ENCODE data around the gene DDX17. TPM values are rescaled to one million over a fixed set of nuclear protein-coding genes. Genes with fewer than 3 reads are reported as not detected.
A peak's percentile ranks its signal among the peaks of the same experiment; 100 is the strongest.

The DDX17 gene
- 516 TPM for total RNA-seq

DNA sequence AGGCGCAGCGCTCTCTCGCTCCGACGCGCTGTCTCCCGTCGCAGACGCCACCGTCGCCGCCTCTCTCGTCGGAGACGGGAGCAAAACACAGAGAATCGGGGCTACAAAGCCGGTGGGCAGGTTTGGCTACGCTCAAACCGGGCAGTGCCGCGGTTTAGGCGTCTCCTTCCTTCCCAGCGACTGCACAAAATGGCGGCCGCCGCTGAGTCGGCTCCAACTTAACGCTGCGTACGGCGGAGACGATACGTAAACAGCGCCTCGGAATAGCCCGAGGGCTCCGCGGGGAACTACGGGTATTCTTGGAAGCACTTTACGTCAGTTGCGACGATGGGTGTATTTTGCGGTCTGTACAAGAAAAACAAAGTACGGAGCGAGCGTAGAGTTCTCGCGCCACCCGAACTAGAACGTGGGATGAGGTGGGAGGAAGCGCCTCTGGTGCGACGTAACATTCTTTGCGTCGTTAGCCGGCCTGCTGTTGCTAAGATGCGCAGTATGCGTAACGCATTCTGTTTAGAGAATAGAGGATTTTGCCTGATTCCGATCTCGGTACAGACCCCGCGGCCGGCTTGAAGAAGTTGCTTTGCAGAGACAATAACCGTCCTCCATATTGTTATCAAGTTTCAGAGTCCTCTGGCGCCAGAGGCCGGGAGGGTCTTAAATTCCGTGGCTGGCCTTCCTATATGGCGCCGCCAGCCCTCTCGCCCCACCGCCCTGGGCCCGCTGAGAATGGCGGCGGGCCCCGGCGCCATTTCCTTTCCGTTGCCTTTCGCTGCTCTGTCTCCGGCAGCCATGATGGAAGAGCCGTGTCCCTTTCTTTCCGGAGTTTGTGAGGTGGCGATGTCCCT, at the start of gene DDX17:
TSS of gene DDX17 (minus strand) at position 194 of the 845 bp plus-strand sequence.
- DNase-seq = peak; percentile 100

DNA sequence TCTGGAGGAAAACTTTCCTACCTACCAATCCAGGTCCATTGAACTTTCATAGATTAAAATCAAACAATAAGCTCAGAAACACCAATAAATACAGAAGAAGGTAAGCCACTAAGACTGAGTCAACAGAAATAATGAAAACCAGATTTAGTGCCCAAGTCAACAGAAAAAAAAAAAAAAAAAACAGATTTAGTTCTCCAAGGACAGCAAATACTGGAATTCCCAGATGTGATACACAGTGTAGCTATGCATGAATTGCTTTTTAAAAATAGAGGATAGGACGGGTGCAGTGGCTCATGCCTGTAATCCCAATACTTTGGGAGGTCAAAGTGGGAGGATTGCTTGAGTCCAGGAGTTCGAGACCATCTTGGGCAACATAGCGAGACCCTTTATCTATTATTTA, 48.2 kb upstream of the DDX17 start:
- DNase-seq = no peak

DNA sequence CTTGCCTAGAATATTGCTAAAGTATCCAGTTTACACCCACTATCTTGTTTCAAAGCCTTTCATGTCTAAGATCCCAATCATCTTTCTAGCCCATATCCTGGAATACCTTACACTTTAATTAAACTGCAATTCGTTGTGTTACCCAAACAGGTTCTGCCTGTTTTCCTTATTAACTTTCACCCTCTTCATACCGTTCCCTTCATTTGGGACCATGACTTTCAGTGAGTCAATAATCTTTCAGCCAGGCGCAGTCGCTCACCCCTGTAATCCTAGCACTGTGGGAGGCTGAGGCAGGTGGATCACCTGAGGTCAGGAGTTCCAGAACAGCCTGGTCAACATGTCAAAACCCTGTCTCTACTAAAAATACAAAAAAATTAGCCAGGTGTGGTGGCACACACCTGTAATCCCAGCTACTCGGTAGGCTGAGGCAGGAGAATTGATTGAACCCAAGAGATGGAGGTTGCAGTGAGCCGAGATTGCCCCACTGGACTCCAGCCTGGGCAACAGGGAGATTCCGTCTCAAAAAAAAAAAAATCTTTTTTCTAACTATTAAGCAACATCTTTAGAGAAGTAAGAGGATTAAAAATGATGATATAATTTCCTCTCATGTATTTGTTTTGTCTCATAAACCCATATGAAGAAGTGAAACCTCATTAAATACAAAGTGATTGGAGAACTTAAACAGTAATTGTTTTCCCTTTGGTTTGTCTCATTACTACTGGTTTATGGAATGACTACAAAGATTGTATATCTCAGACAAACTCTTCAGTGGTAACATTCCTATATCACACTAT, 43.2 kb upstream of the DDX17 start:
- DNase-seq = no peak

DNA sequence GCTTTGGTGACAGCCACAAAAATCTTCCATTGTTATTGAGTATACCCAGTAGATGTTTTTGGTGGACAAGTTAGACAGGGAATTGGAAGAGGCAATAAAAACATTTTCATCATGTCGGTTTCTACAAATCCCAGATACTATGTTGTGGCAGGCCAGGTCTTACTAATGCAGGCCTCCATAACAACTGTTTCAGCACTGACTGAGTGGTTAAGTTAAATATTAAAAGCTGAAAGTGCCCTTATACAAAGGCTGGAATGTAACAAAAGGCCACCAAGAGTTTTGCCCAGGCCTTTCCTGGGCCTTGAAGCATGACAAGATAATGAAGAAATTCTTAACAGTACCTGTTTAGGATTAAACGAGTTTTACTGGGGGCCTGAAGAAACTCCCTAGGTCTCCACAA, 34.6 kb upstream of the DDX17 start:
- no peak for DNase-seq

DNA sequence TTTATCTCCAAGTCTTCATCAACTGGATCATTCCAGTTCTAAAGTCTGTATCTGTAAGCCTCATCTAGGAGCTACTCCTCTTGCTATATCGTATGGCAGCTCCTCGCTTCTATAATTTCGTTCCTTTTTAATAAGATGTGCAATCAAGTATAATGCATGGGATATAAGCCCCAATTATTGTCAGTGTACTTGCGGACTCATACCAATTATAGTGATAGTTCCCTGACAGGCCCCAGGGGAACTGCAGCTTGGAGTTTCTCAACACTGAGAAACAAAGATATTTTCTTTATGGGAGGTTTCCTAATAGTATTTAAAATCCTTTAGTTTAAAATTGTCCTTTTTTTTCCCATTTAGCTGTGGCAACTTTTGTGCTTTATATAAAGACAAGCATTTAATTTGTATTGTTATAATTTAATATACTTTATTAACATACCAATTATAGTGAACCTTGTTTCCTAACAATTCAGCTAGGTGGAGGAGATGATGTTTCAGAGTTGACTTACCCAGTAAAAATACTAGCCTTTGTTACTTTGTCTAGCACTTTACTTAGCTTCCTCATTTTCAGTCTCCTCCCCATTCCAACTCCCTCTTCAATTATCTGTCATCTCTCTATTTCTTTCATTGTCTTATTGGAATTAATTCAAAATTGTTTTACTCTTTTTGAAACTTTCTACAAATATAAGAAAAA, 25.3 kb upstream of the DDX17 start:
- DNase-seq = no peak

DNA sequence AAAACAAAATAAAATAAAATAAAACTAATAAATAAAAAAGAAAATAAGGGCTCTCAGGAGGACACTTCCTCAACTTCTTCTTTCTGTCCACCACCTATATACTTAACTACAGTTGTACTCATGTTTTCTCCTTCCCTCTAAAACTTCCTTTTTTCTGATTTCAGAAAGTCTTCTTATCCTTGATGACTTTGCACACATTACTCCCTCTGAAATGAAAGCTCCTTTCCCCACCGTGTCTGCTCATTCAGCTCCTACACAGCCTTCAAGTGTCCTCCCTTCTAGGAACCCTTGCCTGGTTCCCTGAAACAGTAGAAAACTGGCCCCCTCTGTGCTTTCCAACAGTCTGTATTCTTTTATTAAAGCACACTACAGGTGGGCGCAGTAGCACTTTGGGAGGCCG, 18.3 kb upstream of the DDX17 start:
- no peak for DNase-seq

DNA sequence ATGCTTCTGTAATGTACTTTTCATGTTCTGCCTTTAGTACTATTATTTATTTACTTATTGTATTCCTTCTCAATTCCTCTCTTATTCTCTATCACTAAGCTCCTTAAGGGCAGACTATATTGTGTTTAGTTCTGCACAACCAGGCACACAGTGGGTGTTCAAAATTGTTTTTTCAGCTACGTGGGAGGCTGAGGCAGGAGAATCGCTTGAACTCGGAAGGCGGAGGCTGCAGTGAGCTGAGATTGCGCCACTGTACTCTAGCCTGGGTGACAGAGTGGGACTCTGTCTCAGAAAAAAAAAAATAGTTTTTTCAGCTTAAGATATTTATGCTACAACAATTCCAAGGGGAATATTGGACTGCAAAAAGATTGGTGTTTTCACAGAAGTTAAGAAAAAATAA, 17.4 kb upstream of the DDX17 start:
- DNase-seq = no peak

DNA sequence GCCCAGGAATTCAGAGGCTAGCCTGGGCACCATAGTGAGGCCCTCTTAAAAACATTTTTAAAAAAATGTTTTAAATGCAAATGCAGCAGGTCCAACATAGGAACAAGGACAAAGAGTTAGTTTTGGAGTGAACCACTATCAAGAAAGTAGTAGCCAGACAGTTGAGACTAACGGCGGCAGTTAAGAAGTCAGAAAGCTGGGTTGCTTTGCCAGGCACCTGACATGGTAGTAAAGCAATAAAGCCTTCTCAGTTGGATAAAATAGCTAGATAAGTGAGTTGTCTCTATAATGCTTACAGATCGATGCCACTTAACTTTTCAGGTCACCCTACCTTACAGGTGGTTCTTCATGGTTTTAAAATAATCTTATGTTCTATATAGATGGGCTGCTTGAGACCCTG, 16.9 kb upstream of the DDX17 start:
- no peak for DNase-seq

DNA sequence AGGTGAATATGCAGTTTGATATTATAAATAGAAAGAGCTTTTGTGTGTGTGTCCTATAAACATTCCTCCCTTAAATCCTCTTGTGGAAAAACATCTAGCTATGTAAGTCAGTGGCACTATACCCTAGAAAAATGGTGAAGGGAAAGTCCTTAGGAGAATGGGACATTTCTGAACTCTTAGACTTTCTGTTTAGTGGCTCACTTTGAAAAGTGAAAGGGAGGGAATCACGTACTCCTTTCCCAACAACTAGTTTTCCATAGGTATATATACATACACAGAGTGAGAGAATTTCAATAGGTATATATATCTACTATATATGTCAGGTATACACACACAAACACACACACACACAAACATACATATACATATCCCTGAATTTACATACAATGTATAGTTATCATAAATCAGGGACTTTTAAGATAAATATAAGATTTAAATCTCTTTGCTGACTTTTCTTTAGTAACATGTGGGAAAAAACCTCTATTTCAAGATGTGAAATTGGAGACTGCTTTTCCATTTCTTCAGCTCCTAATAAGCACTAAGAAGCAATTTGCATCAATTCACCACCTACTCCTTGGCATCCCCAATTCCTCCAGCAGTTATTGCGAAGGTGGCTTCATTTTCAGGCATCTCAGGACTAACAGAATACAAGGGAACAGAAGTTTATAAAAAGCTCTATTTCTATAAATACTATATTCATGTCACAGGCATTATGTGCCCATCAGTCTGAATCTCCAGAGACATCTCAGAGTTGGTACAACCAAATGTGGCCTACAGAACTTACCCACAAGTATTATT, 13.5 kb upstream of the DDX17 start:
- no peak for DNase-seq

DNA sequence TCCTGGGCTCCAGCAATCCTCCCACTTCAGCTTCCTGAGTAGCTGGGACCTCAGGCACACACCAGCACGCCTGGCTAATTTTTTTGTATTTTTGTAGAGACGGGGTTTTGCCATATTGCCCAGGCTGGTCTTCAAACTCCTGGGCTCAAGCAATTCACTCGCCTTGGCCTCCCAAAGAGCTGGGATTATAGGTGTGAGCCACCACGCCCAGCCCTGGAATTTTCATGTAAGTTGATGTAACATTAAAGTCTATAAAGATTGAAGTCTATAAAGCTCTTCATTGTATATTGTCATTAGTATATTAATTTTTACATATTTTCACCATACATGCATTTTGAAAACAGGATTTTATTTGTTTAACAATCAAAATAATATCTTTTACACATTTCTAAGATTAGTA, 12.5 kb upstream of the DDX17 start:
- DNase-seq = no peak

DNA sequence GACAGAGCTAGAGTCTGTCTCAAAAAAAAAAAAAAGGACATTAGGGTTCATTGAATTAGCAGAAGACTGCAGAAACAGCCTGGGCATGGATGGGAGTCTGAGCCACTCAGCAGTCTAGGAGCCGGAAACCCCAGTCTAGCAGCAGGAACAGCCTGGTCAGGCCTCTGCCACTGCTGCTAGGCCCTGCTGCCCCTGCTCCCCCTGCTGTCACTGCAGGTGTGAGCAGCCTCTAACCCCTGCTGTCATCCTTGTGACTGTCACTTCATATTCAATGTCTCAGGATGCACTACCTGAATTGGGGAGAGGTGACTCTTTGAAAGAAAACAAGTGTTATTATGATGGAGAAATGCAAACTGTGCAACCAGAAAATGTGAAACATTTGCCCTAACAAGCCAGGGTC, 7.0 kb upstream of the DDX17 start:
- DNase-seq = no peak

DNA sequence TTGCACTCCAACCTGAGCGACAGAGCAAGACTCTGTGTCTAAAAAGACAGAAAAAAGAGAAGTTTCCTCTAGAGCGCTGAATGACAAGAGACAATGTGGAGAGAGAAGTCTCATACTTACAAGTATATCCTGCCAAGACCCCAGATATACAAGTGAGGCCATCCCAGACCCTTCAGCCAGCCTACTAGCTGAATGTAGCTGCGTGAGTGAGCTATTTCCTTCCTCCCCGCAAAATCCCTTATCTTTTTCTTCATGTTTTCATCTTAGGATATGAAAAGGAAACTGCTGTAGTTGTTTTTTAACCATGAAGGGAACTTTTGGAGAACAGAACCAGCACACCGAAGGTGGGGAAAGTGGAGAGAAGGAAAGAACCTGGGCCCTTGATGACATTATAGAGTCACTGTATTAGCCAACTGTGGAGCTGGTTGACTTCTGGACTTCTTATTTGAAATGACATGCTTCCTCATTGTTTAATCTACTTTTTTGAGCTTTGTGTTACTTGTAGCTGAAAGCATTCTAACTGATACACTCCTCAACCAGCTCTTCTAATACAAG, 4.4 kb upstream of the DDX17 start:
- no peak for DNase-seq

DNA sequence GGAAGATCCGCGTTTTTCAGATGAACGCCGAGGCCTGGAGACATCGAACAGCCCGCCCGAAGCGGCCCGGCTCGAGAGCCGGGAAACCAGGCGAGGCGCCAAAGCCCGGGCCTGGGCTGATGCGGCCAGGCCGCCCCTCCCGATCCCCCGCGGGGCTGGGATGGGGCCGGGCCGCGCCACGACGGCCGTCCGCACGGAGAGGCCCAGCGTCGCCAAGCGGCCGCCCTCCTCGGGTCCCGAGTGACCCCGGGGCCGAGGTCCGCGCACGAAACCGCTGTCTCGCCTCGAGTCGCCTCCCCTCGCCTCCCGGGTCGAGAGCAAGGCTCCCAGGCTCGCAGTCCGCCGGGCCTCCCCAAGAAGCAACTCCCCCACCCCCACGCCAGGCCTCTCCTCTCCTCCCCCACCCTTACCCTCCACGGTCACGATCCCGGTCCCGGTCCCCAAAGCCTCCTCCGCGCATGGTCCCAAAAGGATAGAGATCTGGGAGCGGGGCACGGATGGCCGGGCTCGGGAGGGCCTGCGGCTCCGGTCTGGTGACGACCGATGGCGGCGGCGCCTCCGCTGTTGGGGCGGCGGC, 482 bp downstream of the DDX17 start:
- peak; percentile 56 for DNase-seq

DNA sequence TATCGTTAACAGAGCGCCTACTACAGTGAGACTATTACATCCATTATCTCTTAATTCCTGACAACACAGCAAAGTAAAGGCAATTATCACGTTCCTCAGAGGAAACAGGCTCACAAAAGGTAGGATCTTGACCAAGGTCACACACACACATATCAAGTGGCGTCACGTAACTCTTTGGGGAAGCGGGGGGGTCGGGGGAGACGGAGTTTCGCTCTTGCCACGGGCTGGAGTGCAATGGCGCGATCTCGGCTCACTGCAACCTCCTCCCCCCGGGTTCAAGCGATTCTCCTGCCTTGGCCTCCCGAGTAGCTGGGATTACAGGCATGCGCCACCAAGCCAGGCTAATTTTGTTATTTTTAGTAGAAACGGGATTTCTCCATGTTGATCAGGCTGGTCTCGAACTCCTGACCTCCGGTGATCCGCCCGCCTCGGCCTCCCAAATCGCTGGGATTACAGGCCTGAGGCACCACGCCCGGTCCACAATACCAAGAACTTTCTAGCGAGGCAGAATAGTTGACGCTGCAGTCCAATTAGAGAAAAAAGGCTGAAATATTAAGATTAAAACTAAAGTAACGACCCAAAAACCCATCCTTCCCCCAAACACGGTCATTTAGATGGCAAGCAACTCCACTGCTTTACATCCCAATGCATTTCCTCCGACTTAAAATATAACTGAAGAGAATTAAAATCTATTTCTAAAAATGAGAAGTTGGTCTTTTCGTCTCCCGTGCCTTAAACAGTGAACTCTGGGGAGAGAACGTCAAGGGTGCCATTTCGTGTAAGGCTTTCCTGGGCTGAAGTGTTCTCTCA, 1.2 kb downstream of the DDX17 start:
- peak; percentile 10 for DNase-seq

DNA sequence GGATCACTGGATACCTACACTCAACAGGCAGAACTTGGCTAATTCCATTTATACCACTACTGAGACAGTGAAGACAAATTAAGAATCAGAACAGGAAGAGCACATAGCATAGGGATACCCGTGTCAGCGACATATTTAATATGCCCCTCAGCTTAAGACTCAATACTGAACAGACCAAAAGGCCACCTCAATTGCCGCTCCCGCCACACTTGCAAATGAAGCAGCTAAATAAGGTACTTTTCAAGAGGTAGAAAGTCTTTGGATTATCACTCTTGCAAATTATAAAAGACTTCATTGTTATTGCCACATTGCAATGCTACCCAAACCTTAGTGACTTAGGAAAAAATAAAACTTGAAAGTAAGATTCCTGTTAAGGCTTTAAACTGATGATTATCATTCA, 3.1 kb downstream of the DDX17 start:
- no peak for DNase-seq

DNA sequence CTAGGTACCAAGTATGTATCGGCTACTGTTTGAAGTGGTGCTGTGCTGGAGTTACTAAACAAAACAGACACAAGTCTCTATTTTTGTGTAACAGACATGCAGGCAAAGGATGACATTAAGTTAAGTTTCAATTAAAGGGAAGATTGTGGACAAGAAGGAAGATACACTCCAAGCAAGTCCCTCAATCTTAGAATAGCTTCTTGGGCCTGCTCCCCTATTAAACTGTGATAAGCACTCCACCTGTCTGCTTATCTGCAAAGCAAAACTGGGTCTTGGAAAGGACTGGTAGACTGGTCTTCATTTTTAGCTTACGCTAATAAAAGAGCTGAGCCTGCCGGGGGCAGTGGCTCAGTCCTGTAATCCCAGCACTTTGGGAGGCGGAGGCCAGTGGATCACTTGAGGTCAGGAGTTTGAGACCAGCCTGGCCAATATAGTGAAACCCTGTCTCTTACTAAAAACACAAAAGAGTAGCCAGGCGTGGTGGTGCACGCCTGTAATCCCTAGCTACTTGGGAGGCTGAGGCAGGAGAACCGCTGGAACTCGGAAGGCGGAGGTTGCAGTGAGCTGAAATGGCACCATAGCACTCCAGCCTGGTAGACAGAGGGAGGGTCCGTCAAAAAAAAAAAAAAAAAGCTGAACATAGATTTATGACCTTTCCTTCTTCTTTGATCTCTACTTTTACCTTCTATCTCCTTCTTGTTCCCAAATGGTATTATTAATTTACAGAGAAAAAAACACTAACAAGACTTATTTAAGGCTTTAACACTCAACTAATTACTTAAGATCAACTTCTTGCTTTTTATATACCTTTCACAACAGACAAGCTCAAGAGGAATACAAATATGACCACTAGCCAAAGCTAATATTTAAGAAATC, 4.1 kb downstream of the DDX17 start:
- no peak for DNase-seq

DNA sequence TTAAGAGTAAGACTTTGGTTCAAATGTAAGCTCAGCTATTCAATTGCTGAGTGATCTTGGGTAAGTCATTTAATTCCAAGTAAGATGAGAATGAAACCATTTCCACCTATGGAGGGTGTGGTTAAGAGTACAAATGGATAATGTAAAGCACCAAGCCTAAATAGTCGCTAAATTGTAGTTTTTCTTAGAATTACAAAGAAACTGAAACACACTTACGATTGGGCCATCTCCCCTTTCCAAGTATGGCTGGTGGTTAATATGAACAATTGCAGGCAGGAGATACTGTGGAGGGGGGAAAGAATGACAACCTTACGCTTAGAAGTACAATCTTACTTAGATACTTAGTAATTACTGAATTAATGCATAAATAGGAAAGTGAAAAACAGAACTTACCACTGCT, 8.2 kb downstream of the DDX17 start:
- DNase-seq = no peak

DNA sequence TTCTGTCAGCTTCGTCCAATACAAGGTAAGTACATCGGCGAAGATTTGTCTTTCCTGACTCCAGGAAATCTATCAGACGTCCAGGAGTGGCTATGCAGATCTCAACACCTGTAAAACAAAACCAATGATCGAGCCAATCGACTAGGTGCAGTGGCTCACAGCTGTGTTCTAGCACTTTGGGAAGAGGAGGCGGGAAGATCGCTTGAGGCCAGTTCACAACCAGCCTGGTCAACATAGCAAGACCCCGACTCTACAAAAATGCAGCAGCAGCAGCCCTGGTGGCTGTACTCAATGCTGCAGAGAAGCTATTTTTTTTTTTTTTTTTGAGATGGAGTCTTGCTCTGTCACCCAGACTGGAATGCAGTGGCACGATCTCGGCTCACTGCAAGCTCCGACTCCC, 11.2 kb downstream of the DDX17 start:
- no peak for DNase-seq

DNA sequence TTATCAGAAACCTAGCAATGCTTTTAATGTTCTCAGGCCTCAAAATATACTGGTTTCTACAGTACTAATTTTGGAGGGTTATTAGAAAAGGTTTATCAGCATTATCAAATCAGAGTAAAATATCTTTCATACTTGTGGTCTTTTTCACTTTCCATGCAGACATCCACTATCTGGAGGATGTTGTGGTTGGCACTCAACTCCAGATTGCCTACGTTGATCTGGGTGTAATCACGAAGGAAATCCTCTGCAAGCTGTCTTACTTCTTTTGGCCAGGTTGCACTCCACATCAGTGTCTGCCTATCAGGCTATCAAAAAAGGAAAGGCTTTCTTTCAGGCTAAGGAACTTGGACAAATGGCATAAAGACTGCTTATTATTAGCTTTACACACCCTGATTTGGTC, 11.6 kb downstream of the DDX17 start:
- DNase-seq = no peak
